ENCODE measurements around the gene CLDN9.

- TF ChIP-seq CTCF (IDR thresholded peaks at IDR 0.05) (no peak), POLR2A (IDR thresholded peaks at IDR 0.05) (peak; percentile 64 to 68), POLR2AphosphoS5 (IDR thresholded peaks at IDR 0.05) (peak; percentile 72)
These were observed 11.2 kb downstream of the CLDN9 start, which contains the start of the genes HCFC1R1 and THOC6 for GRCh38 chr16:3023669-3024478.

Data from gastroesophageal sphincter (tissue), 3 donors.